ENCODE results near the gene ARMH4. TPM values are rescaled to one million over a fixed set of nuclear protein-coding genes. Genes with fewer than 3 reads are reported as not detected.
A peak's percentile ranks its signal among the peaks of the same experiment; 100 is the strongest.

ARMH4 gene, protein sequence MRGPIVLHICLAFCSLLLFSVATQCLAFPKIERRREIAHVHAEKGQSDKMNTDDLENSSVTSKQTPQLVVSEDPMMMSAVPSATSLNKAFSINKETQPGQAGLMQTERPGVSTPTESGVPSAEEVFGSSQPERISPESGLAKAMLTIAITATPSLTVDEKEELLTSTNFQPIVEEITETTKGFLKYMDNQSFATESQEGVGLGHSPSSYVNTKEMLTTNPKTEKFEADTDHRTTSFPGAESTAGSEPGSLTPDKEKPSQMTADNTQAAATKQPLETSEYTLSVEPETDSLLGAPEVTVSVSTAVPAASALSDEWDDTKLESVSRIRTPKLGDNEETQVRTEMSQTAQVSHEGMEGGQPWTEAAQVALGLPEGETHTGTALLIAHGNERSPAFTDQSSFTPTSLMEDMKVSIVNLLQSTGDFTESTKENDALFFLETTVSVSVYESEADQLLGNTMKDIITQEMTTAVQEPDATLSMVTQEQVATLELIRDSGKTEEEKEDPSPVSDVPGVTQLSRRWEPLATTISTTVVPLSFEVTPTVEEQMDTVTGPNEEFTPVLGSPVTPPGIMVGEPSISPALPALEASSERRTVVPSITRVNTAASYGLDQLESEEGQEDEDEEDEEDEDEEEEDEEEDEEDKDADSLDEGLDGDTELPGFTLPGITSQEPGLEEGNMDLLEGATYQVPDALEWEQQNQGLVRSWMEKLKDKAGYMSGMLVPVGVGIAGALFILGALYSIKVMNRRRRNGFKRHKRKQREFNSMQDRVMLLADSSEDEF
- 1 to 10 TPM in 6 of 7 donors, under 1 TPM in 1; 0.73 to 3.7 (median 1.5) TPM for total RNA-seq
- under 1 TPM; 0.02 to 0.16 (median 0.12) TPM for polyA plus RNA-seq
- long read RNA-seq, donor 1, full-length matches to known transcripts = 1 of 57 reads
- long read RNA-seq, donor 1, partial matches to known transcripts = 19 of 57 reads
- long read RNA-seq, donor 1, other reads (novel, unspliced or antisense) = 37 of 57 reads
- long read RNA-seq, donor 2, partial matches to known transcripts = 0 of 2 reads
- long read RNA-seq, donor 2, other reads (novel, unspliced or antisense) = 0 of 2 reads

GRCh38 chr14:58152014-58152857, at the start of gene ARMH4:
Gene ARMH4, minus strand, starts transcription at chr14:58152213. Its CDS starts 12,855 bp downstream, at chr14:58139358.
- TF ChIP-seq, protein P1, sequence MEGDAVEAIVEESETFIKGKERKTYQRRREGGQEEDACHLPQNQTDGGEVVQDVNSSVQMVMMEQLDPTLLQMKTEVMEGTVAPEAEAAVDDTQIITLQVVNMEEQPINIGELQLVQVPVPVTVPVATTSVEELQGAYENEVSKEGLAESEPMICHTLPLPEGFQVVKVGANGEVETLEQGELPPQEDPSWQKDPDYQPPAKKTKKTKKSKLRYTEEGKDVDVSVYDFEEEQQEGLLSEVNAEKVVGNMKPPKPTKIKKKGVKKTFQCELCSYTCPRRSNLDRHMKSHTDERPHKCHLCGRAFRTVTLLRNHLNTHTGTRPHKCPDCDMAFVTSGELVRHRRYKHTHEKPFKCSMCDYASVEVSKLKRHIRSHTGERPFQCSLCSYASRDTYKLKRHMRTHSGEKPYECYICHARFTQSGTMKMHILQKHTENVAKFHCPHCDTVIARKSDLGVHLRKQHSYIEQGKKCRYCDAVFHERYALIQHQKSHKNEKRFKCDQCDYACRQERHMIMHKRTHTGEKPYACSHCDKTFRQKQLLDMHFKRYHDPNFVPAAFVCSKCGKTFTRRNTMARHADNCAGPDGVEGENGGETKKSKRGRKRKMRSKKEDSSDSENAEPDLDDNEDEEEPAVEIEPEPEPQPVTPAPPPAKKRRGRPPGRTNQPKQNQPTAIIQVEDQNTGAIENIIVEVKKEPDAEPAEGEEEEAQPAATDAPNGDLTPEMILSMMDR (IDR thresholded peaks at IDR 0.05 in 8 of 11, conservative IDR thresholded peaks at IDR 0.05 in 3 of 11) = peak in 2 of 11 experiments; percentile 25 to 32
- TF ChIP-seq POLR2AphosphoS5 (IDR thresholded peaks at IDR 0.05) (peak in 2 of 3 donors; percentile 65 to 80), POLR2A (IDR thresholded peaks at IDR 0.05) (no peak)
- no peaks in the 10 kb centered on the region for H3K36me3 ChIP-seq
- peaks cover 8 to 25% (median 16%) of the 10 kb centered on the region in 6 donors for H3K4me1 ChIP-seq
- H3K27me3 ChIP-seq (replicated peaks in 1 of 7) = peaks cover 0 to 86% (median 18%) of the 10 kb centered on the region in 7 donors
- WGBS, 5 donors = 1 to 3% (median 1%) methylated on average over 19 to 70 of the region's 70 CpGs
- peak within 1 kb of the TSS; percentile 58 to 93 (median 81) for H3K4me3 ChIP-seq
- intact Hi-C loops (cut with DNase I; ENCODE audit: low total_unique reads) = no loop called here
- H3K27ac ChIP-seq = peak within 1 kb of the TSS in 4 of 8 donors; percentile 14 to 51 (median 46)
- peak; percentile 89 for DNase-seq
- H3K9me3 ChIP-seq = no peaks in the 10 kb centered on the region

GRCh38 chr14:58200846-58201245, 48.8 kb upstream of the ARMH4 start:
- DNase-seq = no peak
- WGBS, 5 donors = 0 to 2% (median 0%) methylated on average over 2 of the region's 2 CpGs

DNA sequence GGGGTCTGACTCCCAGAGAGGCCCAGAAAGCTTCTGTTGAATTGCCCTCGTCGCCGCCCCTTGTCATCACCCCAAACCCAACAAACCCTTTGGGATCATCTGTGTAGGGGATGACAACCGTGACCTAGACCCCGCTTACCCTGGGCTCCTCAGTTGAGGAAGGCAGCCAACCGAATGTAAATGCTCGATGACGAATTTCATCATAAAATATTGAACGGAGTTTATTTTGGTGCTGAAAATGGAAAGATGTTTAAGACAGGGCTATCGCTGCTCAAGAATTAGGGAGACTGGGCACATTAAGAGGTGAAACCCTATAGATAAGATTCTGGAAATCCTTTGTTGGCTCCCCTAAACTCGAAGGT, 48.4 kb upstream of the ARMH4 start:
- no peaks in the 10 kb centered on the region for H3K27me3 ChIP-seq (replicated peaks in 1 of 7)
- TF ChIP-seq, protein P1 (IDR thresholded peaks at IDR 0.05 in 8 of 11, conservative IDR thresholded peaks at IDR 0.05 in 3 of 11) = no peak
- TF ChIP-seq POLR2A (IDR thresholded peaks at IDR 0.05) (no peak), POLR2AphosphoS5 (IDR thresholded peaks at IDR 0.05) (no peak)
- H3K4me3 ChIP-seq = peak overlapping the region; percentile 58 to 86 (median 78)
- H3K4me1 ChIP-seq = peaks cover 13 to 47% (median 27%) of the 10 kb centered on the region in 6 donors
- WGBS, 5 donors = 0 to 1% (median 0%) methylated on average over 11 of the region's 11 CpGs
- H3K27ac ChIP-seq = peak overlapping the region; percentile 90 to 97 (median 96)
- H3K9me3 ChIP-seq = no peaks in the 10 kb centered on the region
- H3K36me3 ChIP-seq = peaks cover 0 to 30% (median 14%) of the 10 kb centered on the region in 6 donors
- intact Hi-C loops (cut with DNase I; ENCODE audit: low total_unique reads) = no loop called here
- DNase-seq = no peak

More at GRCh38 chr14:58200846-58201245, 48.8 kb upstream of the ARMH4 start:
- Histone ChIP-seq H3K27ac (peak overlapping the region; percentile 90 to 97 (median 96)), H3K4me3 (peak overlapping the region; percentile 58 to 86 (median 78)), H3K36me3 (peaks cover 0 to 34% (median 14%) of the 10 kb centered on the region in 6 donors), H3K27me3 (replicated peaks in 1 of 7) (no peaks in the 10 kb centered on the region), H3K9me3 (no peaks in the 10 kb centered on the region), H3K4me1 (peaks cover 13 to 51% (median 27%) of the 10 kb centered on the region in 6 donors)
- intact Hi-C loops (cut with DNase I; ENCODE audit: low total_unique reads) = no loop called here
- TF ChIP-seq, protein P1 (IDR thresholded peaks at IDR 0.05 in 8 of 11, conservative IDR thresholded peaks at IDR 0.05 in 3 of 11) = no peak

All from spleen (tissue), 13 donors.